GM23248 (cell line): ENCODE results near the gene CSRNP3.

ENCODE experiments used
- EZH2 ChIP-seq: fragments of 200-600 bp; sonication (generic); IDR thresholded peaks from 2 replicates; pipeline ENCODE4 v1.6.1; 2018; ENCODE audit warnings: antibody characterized with exemption, mild to moderate bottlenecking; ENCODE audit not compliant: insufficient read depth, poor library complexity, severe bottlenecking
- EZH2phosphoT487 ChIP-seq: fragments of 200-600 bp; sonication (generic); IDR thresholded peaks from 2 replicates; pipeline ENCODE4 v1.6.1; 2018; ENCODE audit warnings: antibody characterized with exemption, moderate library complexity, mild to moderate bottlenecking, low read depth; ENCODE audit not compliant: insufficient read depth

GRCh38 chr2:165662720-165663119, 193.2 kb downstream of the CSRNP3 start:
- TF ChIP-seq EZH2: no peak
- no peak for TF ChIP-seq EZH2phosphoT487
